ENCODE measurements around the gene SANBR.

Gene SANBR

GRCh38 chr2:61090386-61090921 lies 24.8 kb downstream of the SANBR start:
- DNase-seq = no peak

GRCh38 chr2:61091485-61091884 lies 25.8 kb downstream of the SANBR start:
- no peak for DNase-seq

DNA sequence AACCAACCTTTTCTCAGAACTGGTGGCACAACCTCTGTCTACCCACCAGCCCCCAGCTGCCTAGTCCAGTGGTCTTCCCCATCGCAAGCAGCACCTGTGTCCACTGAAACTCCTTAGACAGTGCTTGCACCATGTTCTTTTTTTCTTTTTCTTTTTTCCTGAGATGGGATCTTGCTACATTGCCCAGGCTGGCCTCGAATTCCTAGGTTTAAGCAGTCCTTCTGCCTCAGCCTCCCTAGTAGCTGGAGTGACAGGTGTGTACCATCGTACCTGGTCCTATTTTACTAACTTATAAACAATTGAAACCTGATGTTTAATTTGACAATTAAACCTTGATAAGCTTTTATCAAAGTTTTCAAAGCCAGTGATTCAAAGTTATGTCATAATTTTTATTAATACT lies 30.8 kb downstream of the SANBR start:
- no peak for DNase-seq

- DNase-seq = no peak
Measured at GRCh38 chr2:61100801-61101200, 35.1 kb downstream of the SANBR start.

DNA sequence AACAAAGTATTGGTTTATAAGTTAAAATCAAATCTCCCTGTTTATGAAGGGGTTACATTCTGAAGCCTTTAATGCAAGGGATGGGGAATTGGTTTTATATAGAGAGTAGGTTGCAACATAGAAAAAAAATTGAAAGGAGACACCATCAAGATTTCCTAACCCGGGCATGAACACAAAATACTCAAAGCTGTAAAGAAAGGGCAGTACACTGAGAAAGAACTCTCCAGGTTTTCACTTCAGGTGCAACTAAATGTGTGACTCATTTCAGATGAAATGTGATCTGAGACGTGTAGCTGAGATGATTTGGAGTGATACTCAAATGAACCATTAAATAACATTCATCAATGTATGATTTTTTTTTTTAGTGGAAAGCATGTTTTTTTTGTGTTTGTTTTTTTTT lies 43.6 kb downstream of the SANBR start:
- DNase-seq = no peak

DNA sequence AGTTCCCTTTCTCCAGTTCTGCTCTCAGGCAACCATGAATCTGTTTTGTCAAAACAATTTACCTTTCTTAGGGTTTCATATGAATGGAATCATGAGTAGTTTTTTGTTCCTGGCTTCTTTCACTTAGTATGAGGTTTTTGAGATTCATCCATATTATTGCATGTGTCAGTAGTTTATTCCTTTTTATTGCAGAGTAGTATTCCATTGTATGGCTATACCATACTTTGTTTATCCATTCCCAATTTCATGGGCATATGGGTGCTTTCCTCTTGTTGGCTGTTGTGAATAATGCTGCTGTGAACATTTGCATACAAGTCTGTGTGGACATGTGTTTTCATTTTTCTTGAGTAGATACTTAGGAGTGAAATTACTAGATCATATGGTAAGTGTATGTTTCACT lies 46.0 kb downstream of the SANBR start:
- no peak for DNase-seq

GRCh38 chr2:61114147-61114546 lies 48.5 kb downstream of the SANBR start:
- no peak for DNase-seq

Data from NCI-H774 (cell line).